Epithelial cell of esophagus (primary cell): ENCODE measurements around the gene C2CD2L.

ENCODE experiments used
- DNase-seq: peaks from one replicate; pipeline ENCODE4 v3.0.0; 2010; ENCODE audit warnings: low read depth
- H3K4me3 ChIP-seq: 2 replicates; pipeline ENCODE4 v1.5.1; 2011; ENCODE audit warnings: mild to moderate bottlenecking, low read length, control low read depth
- TF ChIP-seq, protein P1 (sequence below): IDR thresholded peaks from 2 replicates; pipeline ENCODE4 v1.5.1; 2011; ENCODE audit warnings: low read depth, mild to moderate bottlenecking, low read length, control low read depth, inconsistent platforms; ENCODE audit not compliant: insufficient read depth; ENCODE audit errors: missing control alignments

The C2CD2L gene

DNA sequence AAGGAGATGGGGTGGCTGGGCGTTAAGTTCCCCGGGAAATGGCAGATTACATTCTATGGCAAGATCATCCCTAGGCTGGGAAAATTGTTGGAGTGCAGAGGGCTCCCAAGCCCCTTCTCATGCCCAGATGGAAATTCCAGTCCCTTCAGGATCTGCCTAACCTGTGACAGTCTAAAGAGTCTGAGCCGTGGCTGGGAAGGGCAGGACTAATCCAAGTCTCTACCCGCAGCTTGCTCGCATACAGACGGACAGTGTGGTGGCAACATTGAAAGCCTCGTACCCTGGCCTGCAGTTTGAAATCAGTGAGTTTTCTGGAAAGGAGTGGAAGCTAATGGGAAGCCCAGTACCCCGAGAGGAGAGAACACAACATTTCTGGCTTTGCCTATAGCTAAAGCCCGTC lies 18.7 kb upstream of the C2CD2L start:
- TF ChIP-seq, protein P1, sequence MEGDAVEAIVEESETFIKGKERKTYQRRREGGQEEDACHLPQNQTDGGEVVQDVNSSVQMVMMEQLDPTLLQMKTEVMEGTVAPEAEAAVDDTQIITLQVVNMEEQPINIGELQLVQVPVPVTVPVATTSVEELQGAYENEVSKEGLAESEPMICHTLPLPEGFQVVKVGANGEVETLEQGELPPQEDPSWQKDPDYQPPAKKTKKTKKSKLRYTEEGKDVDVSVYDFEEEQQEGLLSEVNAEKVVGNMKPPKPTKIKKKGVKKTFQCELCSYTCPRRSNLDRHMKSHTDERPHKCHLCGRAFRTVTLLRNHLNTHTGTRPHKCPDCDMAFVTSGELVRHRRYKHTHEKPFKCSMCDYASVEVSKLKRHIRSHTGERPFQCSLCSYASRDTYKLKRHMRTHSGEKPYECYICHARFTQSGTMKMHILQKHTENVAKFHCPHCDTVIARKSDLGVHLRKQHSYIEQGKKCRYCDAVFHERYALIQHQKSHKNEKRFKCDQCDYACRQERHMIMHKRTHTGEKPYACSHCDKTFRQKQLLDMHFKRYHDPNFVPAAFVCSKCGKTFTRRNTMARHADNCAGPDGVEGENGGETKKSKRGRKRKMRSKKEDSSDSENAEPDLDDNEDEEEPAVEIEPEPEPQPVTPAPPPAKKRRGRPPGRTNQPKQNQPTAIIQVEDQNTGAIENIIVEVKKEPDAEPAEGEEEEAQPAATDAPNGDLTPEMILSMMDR = no peak
- DNase-seq = no peak
- no peak overlapping the region for H3K4me3 ChIP-seq

DNA sequence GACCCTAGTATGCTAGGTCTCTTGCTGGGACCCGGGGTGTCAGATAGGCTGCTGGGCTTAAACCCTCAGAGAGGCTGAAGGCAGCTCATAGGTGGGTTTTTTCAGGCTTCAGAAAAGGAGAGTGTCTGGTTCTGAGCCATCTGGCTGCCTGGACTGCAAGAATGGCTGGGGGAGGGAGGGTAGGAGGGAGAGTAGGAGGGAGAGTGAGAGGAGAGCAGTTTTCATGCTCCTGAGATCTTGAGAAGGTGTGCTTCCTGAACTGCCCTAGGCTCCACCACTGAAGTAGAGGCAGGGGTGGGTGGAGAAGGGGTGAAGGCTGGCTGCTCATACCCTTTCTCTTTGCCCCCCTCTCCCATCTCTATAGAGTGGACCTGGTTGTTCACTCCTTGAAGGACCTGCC lies 17.8 kb upstream of the C2CD2L start:
- H3K4me3 ChIP-seq = no peak overlapping the region
- TF ChIP-seq, protein P1 = no peak
- no peak for DNase-seq

DNA sequence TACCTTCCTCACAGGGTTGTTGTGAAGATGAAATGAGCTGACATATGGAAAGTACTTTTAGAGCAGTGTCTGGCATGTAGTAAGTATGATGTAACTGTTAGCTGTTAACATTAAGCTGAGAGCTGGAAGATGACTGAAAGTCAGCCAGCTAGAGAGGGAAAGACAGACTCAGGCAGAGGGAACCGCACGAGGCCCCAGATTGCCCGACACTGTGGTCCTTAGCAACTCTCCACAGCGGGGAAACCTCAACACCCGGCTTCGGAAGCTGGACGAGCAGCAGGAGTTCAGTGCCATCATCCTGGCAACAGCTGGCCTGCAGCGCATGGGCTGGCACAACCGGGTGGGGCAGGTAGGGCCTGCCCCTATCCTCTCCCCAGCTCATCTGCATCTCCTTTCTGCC lies 16.0 kb upstream of the C2CD2L start:
- TF ChIP-seq, protein P1 = no peak
- no peak for DNase-seq
- no peak overlapping the region for H3K4me3 ChIP-seq

DNA sequence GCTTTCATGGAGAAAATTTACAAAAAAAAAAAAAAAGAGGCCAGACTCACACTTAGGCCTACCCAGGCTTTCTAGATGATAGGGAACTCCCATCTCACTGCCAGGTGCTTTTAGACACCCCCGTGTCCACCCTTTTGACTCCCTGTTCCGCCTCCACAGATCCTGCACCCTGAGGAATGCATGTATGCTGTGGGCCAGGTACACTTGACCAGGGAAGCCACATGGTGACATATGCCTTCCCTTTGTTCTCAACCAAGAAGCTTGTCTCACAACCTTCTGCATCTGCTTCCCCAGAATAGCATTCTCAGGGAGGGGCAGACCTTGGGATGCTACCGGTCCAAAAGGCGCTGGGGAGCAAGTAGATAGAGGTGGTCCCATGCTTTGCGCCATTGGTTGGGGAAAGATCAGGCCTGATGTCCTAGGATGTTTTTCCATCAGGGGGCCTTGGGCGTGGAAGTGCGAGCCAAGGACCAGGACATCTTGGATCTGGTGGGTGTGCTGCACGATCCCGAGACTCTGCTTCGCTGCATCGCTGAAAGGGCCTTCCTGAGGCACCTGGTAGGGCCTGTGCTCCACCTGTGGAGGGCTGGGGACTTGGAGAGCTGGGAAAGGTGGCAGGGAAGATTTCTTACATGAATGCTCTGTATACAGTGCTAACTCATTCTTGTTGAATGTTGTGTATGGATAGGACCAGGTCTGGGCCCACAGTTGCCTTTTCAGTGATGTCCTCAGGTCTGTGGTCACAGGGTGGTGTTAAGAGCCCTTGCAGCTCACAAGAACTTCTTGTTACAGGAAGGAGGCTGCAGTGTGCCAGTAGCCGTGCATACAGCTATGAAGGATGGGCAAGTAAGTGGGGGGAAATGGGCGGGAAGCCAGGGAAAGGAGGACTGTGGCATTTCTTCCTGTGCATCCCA lies 14.9 kb upstream of the C2CD2L start:
- TF ChIP-seq, protein P1 = no peak
- no peak overlapping the region for H3K4me3 ChIP-seq
- no peak for DNase-seq

DNA sequence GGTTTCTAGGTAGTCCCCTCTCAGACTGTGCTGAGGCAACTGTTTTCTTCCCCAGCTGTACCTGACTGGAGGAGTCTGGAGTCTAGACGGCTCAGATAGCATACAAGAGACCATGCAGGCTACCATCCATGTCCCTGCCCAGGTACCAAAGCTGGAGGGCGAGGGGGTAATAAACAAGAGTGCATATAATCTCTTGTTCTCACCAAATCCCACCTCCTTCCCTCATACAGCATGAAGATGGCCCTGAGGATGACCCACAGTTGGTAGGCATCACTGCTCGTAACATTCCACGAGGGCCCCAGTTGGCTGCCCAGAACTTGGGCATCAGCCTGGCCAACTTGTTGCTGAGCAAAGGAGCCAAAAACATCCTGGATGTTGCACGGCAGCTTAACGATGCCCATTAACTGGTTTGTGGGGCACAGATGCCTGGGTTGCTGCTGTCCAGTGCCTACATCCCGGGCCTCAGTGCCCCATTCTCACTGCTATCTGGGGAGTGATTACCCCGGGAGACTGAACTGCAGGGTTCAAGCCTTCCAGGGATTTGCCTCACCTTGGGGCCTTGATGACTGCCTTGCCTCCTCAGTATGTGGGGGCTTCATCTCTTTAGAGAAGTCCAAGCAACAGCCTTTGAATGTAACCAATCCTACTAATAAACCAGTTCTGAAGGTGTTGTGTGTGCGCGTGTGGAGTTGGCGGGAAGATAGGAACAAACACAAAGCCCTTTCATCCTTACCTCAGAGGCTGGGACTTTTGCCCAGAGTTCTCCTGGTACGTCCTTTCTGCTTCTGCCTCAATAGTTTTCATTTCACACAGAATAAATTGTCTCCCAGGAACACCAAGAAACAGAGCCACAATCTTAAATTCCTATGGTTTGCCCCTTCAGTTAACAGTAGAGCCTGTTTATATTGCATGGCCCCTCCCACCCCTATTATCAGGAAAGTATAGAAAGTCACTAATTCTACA lies 14.0 kb upstream of the C2CD2L start:
- DNase-seq = no peak
- TF ChIP-seq, protein P1 = no peak
- H3K4me3 ChIP-seq = peak overlapping the region; percentile 76

DNA sequence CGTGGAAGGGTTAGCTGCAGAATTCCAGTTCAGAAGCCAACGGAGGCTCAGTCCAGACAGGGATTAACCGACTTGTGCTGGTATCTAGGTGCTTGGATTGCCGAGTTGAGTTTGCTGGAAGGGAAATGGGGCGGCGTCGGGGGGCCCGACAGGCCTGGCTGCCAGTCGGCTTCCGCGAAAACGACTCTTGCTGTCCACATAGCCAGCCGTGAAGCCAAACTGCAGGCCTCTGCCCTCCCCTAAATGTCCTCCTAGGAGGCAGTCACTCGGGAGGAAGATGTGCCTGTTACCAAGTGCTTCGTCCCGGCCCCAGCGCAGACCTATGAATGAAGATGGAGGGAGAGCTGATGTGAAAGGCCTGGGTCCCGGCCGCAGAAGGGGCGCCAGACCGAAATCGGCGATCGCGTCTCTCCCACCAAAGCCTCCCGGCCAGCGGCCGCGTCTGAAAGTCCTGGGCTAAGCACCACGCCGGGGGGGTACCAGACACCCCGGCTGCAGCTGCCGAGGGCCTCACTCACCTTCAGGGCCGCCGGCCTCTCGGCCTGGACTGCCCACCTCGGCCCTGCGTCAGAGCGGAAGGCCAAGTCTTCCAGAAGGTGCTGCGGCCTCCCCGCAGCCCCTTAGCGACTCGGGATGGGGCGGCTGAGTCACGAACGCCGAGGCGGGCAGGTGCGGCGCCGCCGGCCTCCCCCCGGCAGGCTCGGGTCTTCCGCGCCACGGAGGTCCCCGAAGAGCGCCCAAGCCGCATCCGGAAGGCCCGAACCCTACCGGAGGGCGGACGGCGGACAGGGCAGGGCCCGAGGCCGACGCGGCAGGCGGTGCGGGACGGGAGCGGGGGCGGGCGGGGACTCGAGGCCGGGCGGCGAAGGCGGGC lies 13.0 kb upstream of the C2CD2L start:
- peak overlapping the region; percentile 76 for H3K4me3 ChIP-seq
- TF ChIP-seq, protein P1 = no peak
- peak; percentile 50 for DNase-seq
